B cell (primary cell): Measurements from ENCODE around the gene JSRP1. TPM values are rescaled to one million over a fixed set of nuclear protein-coding genes. Genes with fewer than 3 reads are reported as not detected.

Experiments used
- ATAC-seq: fragments of 200-7000 bp; cut with Tn5 transposase; one replicate; pipeline ENCODE4 v1.10.0; 2021; ENCODE audit warnings: low read depth, mild to moderate bottlenecking, moderate number of reproducible peaks, moderate library complexity
- CTCF ChIA-PET: fragments of 350-600 bp; sonication (Branson Sonifier 250); formaldehyde crosslinking; loops from one replicate; lab custom pipeline; 2021; ENCODE audit warnings: antibody characterized with exemption, inconsistent platforms; lab: Charles Lee
- POLR2A ChIA-PET: fragments of 350-600 bp; sonication (Branson Sonifier 250); formaldehyde crosslinking; loops from one replicate; lab custom pipeline; 2021; ENCODE audit warnings: antibody characterized with exemption; lab: Charles Lee
- DNase-seq: peaks from one replicate; pipeline ENCODE4 v3.0.0; 2013
- H2AFZ ChIP-seq: 2 replicates; pipeline ENCODE4 v1.6.1; 2012; ENCODE audit warnings: mild to moderate bottlenecking, low read depth, low read length; ENCODE audit not compliant: insufficient read depth, poor library complexity, severe bottlenecking
- H3K27ac ChIP-seq, 2 donors: 1 replicate in 1 of 2; 2 replicates in 1 of 2; pipeline ENCODE4 v1.5.1; 2012 to 2013; ENCODE audit warnings: low read length in 2 of 2, mild to moderate bottlenecking in 2 of 2, moderate library complexity in 1 of 2
- H3K27me3 ChIP-seq, 4 experiments: fragments of 200-600 bp in 1 of 4; sonication (generic) in 1 of 4; replicated peaks in 1 of 4; 1 replicate in 2 of 4; 2 replicates in 2 of 4; pipeline versions ENCODE4 v1.6.1 to v1.7.0; 2013 to 2016; ENCODE audit warnings: low read length in 3 of 4, mild to moderate bottlenecking in 2 of 4, mixed read lengths in 1 of 4, moderate library complexity in 1 of 4; ENCODE audit not compliant: insufficient read depth in 4 of 4, control insufficient read depth in 3 of 4; ENCODE audit errors: control extremely low read depth in 1 of 4
- H3K36me3 ChIP-seq, 2 experiments: replicated peaks in 1 of 2; 1 replicate in 1 of 2; 2 replicates in 1 of 2; pipeline versions ENCODE4 v1.6.1 to v1.7.1; 2013; ENCODE audit warnings: low read length in 1 of 2; ENCODE audit not compliant: insufficient read depth in 2 of 2, control insufficient read depth in 1 of 2; ENCODE audit errors: control extremely low read depth in 1 of 2, extremely low read depth in 1 of 2
- H3K4me1 ChIP-seq, 2 donors: fragments of 200-600 bp in 1 of 2; sonication (generic) in 1 of 2; 1 replicate in 1 of 2; 2 replicates in 1 of 2; pipeline versions ENCODE4 v1.5.1 to v1.6.1; 2013 to 2017; ENCODE audit warnings: low read length in 2 of 2; ENCODE audit not compliant: control insufficient read depth in 2 of 2, insufficient read depth in 2 of 2
- H3K4me2 ChIP-seq: replicated peaks from 2 replicates; pipeline ENCODE3; 2012; ENCODE audit warnings: mild to moderate bottlenecking, low read depth, low read length; ENCODE audit not compliant: poor library complexity, severe bottlenecking
- H3K4me3 ChIP-seq, 5 experiments: fragments of 200-600 bp in 1 of 5; sonication (generic) in 1 of 5; 1 replicate in 3 of 5; 2 replicates in 2 of 5; pipeline versions ENCODE4 v1.5.1 to v1.7.0; 2011 to 2016; ENCODE audit warnings: low read length in 4 of 5, mild to moderate bottlenecking in 4 of 5, low read depth in 2 of 5, control low read depth in 1 of 5, moderate library complexity in 1 of 5; ENCODE audit not compliant: insufficient read depth in 1 of 5; ENCODE audit errors: control extremely low read depth in 1 of 5, extremely low read depth in 1 of 5
- H3K79me2 ChIP-seq: fragments of 200-600 bp; sonication (generic); one replicate; pipeline ENCODE4 v1.6.0; 2016; ENCODE audit warnings: low read length; ENCODE audit not compliant: control insufficient read depth, insufficient read depth
- H3K9ac ChIP-seq: fragments of 200-600 bp; sonication (generic); 2 replicates; pipeline ENCODE4 v1.6.1; 2017; ENCODE audit warnings: mild to moderate bottlenecking, low read length, moderate library complexity
- H3K9me3 ChIP-seq, 3 donors: one replicate each; pipeline versions ENCODE4 v1.6.1 to v1.7.1; 2013; ENCODE audit warnings: low read length in 2 of 3; ENCODE audit not compliant: control insufficient read depth in 2 of 3, insufficient read depth in 1 of 3; ENCODE audit errors: control extremely low read depth in 1 of 3
- H4K20me1 ChIP-seq: 2 replicates; pipeline ENCODE4 v1.6.0; 2012; ENCODE audit warnings: mild to moderate bottlenecking, low read length; ENCODE audit not compliant: insufficient read depth, control insufficient read depth, poor library complexity, severe bottlenecking
- H3K27ac Mint-ChIP-seq: one replicate; pipeline ENCODE4 v1.8.0; 2021; ENCODE audit warnings: mixed read lengths
- H3K27me3 Mint-ChIP-seq: one replicate; pipeline ENCODE4 v1.8.0; 2021; ENCODE audit warnings: mixed read lengths
- H3K4me1 Mint-ChIP-seq: one replicate; pipeline ENCODE4 v1.8.0; 2021; ENCODE audit warnings: mixed read lengths
- H3K4me3 Mint-ChIP-seq: one replicate; pipeline ENCODE4 v1.8.0; 2021; ENCODE audit warnings: mixed read lengths
- H3K9me3 Mint-ChIP-seq: one replicate; pipeline ENCODE4 v1.8.0; 2022; ENCODE audit warnings: mixed read lengths; ENCODE audit not compliant: insufficient read depth
- EZH2 ChIP-seq: IDR thresholded peaks from 2 replicates; pipeline ENCODE4 v1.6.1; 2012; ENCODE audit warnings: borderline replicate concordance, low read depth, mild to moderate bottlenecking, moderate library complexity, low read length; ENCODE audit not compliant: insufficient read depth, poor library complexity, severe bottlenecking
- WGBS: methylation state at CpG from one replicate; pipeline ENCODE4 v1.1.5; 2013; ENCODE audit warnings: missing lambda C conversion rate; ENCODE audit not compliant: insufficient coverage; 5-methylcytosine and 5-hydroxymethylcytosine counted together
- intact Hi-C: fragments of 100-400 bp; cut with micrococcal nuclease; formaldehyde crosslinking; loops from one replicate; pipeline ENCODE4 v1.10.0; 2022
- polyA plus RNA-seq: library from polyadenylated mRNA; depleted of rRNA; stranded (reverse); fragments of >200 nt; gene quantifications from 2 replicates; pipeline ENCODE4 v1.2.3, GENCODE V29; 2012
- total RNA-seq, 2 donors: library from RNA; stranded (reverse); fragments of 120-200 nt in 1 of 2; gene quantifications; 1 replicate in 1 of 2; 2 replicates in 1 of 2; pipeline versions ENCODE4 v1.2.3 to v1.2.4, GENCODE V29; 2013 to 2022
- TF ChIP-seq, protein P1 (sequence below): fragments of 200-600 bp; IDR thresholded peaks from one replicate; pipeline ENCODE4 v1.8.0; 2022; ENCODE audit warnings: antibody characterized with exemption, mild to moderate bottlenecking

Gene JSRP1
- total and polyA plus RNA-seq, 2 donors (not counting 1 experiment from before 2014, with no cell fraction given), result 2.1 to 3.0 TPM

DNA sequence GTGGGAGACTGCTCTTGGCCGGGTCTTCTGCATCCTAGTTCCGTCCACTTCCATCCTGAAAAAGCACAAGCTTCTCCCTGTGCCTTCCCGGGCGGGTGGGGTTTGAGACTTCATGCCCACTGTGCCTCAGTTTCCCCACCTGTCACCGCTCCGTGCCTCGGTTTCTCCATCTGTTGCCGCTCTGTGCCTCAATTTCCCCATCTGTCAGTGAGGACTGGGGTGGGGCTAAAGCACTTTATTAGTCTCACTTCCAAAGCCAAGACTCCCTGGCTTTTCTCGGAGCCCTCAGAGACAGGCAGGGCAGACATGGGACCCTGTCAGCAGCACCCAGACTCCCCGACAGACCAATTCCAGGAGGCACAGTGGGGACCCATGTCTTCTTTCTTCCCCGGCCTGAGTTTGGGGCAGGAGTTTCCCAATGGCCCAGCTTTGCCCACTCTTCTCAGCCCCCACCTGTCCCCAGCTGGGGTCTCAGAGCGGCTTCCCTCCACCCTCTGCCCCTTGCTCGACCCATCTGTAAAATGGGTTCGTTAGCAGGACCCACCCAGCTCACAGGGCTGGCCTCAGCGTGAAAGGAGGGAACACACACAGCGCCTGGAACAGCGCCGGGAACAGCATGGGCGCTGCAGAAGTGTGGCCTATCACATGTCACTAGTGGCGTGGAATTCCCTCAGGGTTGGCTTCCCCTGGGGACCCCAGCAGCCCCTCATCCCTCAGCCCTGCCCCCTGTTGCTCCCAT is 30.4 kb upstream of the JSRP1 start:
- H3K36me3 ChIP-seq, result no peaks in the 10 kb centered on the region
- peaks cover 27% of the 10 kb centered on the region for H3K79me2 ChIP-seq
- WGBS, result 91% methylated on average over 16 of the region's 20 CpGs
- no peak overlapping the region for H3K27ac ChIP-seq
- ChIA-PET CTCF (interaction anchor here (1.0 to 3.2 kb wide), 3 partner anchors 8 to 12 kb away, joined by 3 to 30 read pairs (median 26); no protein-coding TSS in a partner anchor), POLR2A (interaction anchor here (0.6 to 3.4 kb wide), 6 partner anchors 11 to 272 kb away, joined by 3 to 65 read pairs (median 12); no protein-coding TSS in a partner anchor)
- Mint-ChIP-seq H3K9me3 (no peaks in the 10 kb centered on the region), H3K27me3 (no peaks in the 10 kb centered on the region), H3K4me3 (no peak overlapping the region), H3K4me1 (peaks cover 48% of the 10 kb centered on the region), H3K27ac (peak overlapping the region; percentile 53)
- no peak overlapping the region for H2AFZ ChIP-seq
- H4K20me1 ChIP-seq, result peaks cover 11% of the 10 kb centered on the region
- DNase-seq (no peak), ATAC-seq (no peak)
- TF ChIP-seq, protein P1, sequence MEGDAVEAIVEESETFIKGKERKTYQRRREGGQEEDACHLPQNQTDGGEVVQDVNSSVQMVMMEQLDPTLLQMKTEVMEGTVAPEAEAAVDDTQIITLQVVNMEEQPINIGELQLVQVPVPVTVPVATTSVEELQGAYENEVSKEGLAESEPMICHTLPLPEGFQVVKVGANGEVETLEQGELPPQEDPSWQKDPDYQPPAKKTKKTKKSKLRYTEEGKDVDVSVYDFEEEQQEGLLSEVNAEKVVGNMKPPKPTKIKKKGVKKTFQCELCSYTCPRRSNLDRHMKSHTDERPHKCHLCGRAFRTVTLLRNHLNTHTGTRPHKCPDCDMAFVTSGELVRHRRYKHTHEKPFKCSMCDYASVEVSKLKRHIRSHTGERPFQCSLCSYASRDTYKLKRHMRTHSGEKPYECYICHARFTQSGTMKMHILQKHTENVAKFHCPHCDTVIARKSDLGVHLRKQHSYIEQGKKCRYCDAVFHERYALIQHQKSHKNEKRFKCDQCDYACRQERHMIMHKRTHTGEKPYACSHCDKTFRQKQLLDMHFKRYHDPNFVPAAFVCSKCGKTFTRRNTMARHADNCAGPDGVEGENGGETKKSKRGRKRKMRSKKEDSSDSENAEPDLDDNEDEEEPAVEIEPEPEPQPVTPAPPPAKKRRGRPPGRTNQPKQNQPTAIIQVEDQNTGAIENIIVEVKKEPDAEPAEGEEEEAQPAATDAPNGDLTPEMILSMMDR, result no peak
- no peak for TF ChIP-seq EZH2
- peaks cover 37 to 49% of the 10 kb centered on the region in 2 donors for H3K4me1 ChIP-seq
- H3K27me3 ChIP-seq, result no peaks in the 10 kb centered on the region
- no peak overlapping the region for H3K4me2 ChIP-seq
- H3K9ac ChIP-seq, result no peak overlapping the region
- H3K9me3 ChIP-seq, result no peaks in the 10 kb centered on the region
- no peak overlapping the region for H3K4me3 ChIP-seq
- intact Hi-C loops, result loop anchor here (5.0 kb wide), 1 partner anchor 34 kb away; no protein-coding TSS in a partner anchor
